SK-N-SH (cell line): ENCODE data around the gene OR4K15. TPM values are rescaled to one million over a fixed set of nuclear protein-coding genes. Genes with fewer than 3 reads are reported as not detected.

Experiments
- CTCF ChIA-PET: fragments of 300-600, 350-600 bp; formaldehyde crosslinking; extraction: SDS; loops from one replicate; lab custom pipeline; 2021; lab: Yijun Ruan, JAX
- POLR2A ChIA-PET: fragments of 350-600 bp; sonication (Branson Sonifier 250); formaldehyde crosslinking; extraction: SDS; loops from one replicate; lab custom pipeline; 2020; ENCODE audit warnings: antibody characterized with exemption, inconsistent platforms; lab: Yijun Ruan, JAX
- DNase-seq: peaks from one replicate; pipeline ENCODE4 v3.0.0; 2012
- H2AFZ ChIP-seq: fragments of 200-600 bp; sonication (generic); 2 replicates; pipeline ENCODE4 v1.8.1; 2016; ENCODE audit warnings: antibody characterized with exemption, mild to moderate bottlenecking, low read depth
- H3F3A ChIP-seq: fragments of 200-600 bp; sonication (generic); replicated peaks from 2 replicates; pipeline ENCODE3; 2016; ENCODE audit warnings: antibody characterized with exemption, mild to moderate bottlenecking; ENCODE audit not compliant: insufficient read depth
- H3K27ac ChIP-seq, 2 experiments: fragments of 200-500 bp in 1 of 2; fragments of 200-600 bp in 1 of 2; sonication (Bioruptor generic) in 1 of 2; sonication (generic), shearing (Covaris generic) in 1 of 2; 2 replicates each; pipeline versions ENCODE4 v1.5.1 to v1.6.1; 2014 to 2016; ENCODE audit warnings: low read depth in 2 of 2, inconsistent platforms in 1 of 2, low read length in 1 of 2, mild to moderate bottlenecking in 1 of 2, mixed read lengths in 1 of 2
- H3K27me3 ChIP-seq: fragments of 200-600 bp; sonication (generic), shearing (Covaris generic); 2 replicates; pipeline ENCODE4 v1.6.1; 2016; ENCODE audit warnings: mixed run types; ENCODE audit not compliant: insufficient read depth
- H3K36me3 ChIP-seq, 2 experiments: fragments of 200-500 bp in 1 of 2; fragments of 200-600 bp in 1 of 2; sonication (Bioruptor generic) in 1 of 2; sonication (generic) in 1 of 2; replicated peaks in 1 of 2; 2 replicates each; pipeline versions ENCODE3 to v1.5.1; 2014 to 2016; ENCODE audit warnings: low read length in 1 of 2, mild to moderate bottlenecking in 1 of 2; ENCODE audit not compliant: insufficient read depth in 2 of 2, control insufficient read depth in 1 of 2
- H3K4me1 ChIP-seq, 2 experiments: fragments of 200-500 bp in 1 of 2; fragments of 200-600 bp in 1 of 2; sonication (Bioruptor generic) in 1 of 2; sonication (generic), shearing (Covaris generic) in 1 of 2; 2 replicates each; pipeline versions ENCODE4 v1.5.1 to v1.6.1; 2014 to 2016; ENCODE audit warnings: low read depth in 1 of 2, low read length in 1 of 2, mixed run types in 1 of 2; ENCODE audit not compliant: insufficient read depth in 2 of 2, control insufficient read depth in 1 of 2
- H3K4me2 ChIP-seq: fragments of 200-600 bp; sonication (generic), shearing (Covaris generic); 2 replicates; pipeline ENCODE4 v1.6.1; 2017; ENCODE audit warnings: mixed run types
- H3K4me3 ChIP-seq, 2 experiments: fragments of 200-500 bp in 1 of 2; fragments of 200-600 bp in 1 of 2; sonication (Bioruptor generic) in 1 of 2; sonication (generic), shearing (Covaris generic) in 1 of 2; 2 replicates each; pipeline versions ENCODE4 v1.5.1 to v1.8.1; 2014 to 2016; ENCODE audit warnings: low read depth in 2 of 2, inconsistent platforms in 1 of 2, low read length in 1 of 2, mild to moderate bottlenecking in 1 of 2, mixed read lengths in 1 of 2, moderate library complexity in 1 of 2
- H3K79me2 ChIP-seq: fragments of 200-600 bp; sonication (generic); 2 replicates; pipeline ENCODE4 v1.8.1; 2017; ENCODE audit warnings: mild to moderate bottlenecking; ENCODE audit not compliant: insufficient read depth
- H3K9ac ChIP-seq: fragments of 200-600 bp; sonication (generic); 2 replicates; pipeline ENCODE4 v1.6.1; 2017; ENCODE audit warnings: mixed run types
- H3K9me2 ChIP-seq: fragments of 200-600 bp; sonication (generic); 2 replicates; pipeline ENCODE4 v1.6.1; 2017; ENCODE audit warnings: mixed run types
- H3K9me3 ChIP-seq: fragments of 200-600 bp; sonication (generic); 2 replicates; pipeline ENCODE4 v1.6.1; 2017; ENCODE audit warnings: mixed run types, mild to moderate bottlenecking, moderate library complexity
- H4K20me1 ChIP-seq: fragments of 200-600 bp; sonication (generic); 2 replicates; pipeline ENCODE4 v1.6.1; 2017; ENCODE audit warnings: mild to moderate bottlenecking, mixed run types; ENCODE audit not compliant: insufficient read depth
- ELF1 ChIP-seq: IDR thresholded peaks from 2 replicates; pipeline ENCODE4 v1.4.0; 2012
- FOSL2 ChIP-seq: IDR thresholded peaks from 2 replicates; pipeline ENCODE4 v1.4.0; 2012; ENCODE audit warnings: low read depth, mild to moderate bottlenecking, moderate library complexity, borderline replicate concordance
- FOXM1 ChIP-seq: IDR thresholded peaks from 2 replicates; pipeline ENCODE4 v1.4.0; 2012; ENCODE audit warnings: low read depth, mild to moderate bottlenecking
- GABPA ChIP-seq: IDR thresholded peaks from 2 replicates; pipeline ENCODE4 v1.4.0; 2012; ENCODE audit warnings: low read depth, mild to moderate bottlenecking
- JUND ChIP-seq: IDR thresholded peaks from 2 replicates; pipeline ENCODE4 v1.4.0; 2012
- MEF2A ChIP-seq: IDR thresholded peaks from 2 replicates; pipeline ENCODE4 v1.4.0; 2012; ENCODE audit warnings: low read depth, borderline replicate concordance
- NRF1 ChIP-seq: IDR thresholded peaks from 2 replicates; pipeline ENCODE4 v1.6.1; 2012; ENCODE audit warnings: low read depth, mild to moderate bottlenecking, low read length
- PBX3 ChIP-seq: IDR thresholded peaks from 2 replicates; pipeline ENCODE4; 2012
- RCOR1 ChIP-seq: fragments of 150-350 bp; IDR thresholded peaks from 2 replicates; pipeline ENCODE4 v1.6.1; 2017; ENCODE audit warnings: antibody characterized with exemption, low read length
- RFX5 ChIP-seq: IDR thresholded peaks from 2 replicates; pipeline ENCODE4 v1.6.1; 2012; ENCODE audit warnings: mild to moderate bottlenecking, improper control_type of control experiment, low read length
- SIN3A ChIP-seq: IDR thresholded peaks from 2 replicates; pipeline ENCODE4 v1.6.1; 2012; ENCODE audit warnings: low read depth, mild to moderate bottlenecking, low read length, moderate library complexity, borderline replicate concordance
- SMC3 ChIP-seq: IDR thresholded peaks from 2 replicates; pipeline ENCODE4 v1.6.1; 2012; ENCODE audit warnings: low read depth, low read length, improper control_type of control experiment
- TAF1 ChIP-seq: IDR thresholded peaks from 2 replicates; pipeline ENCODE4 v1.6.1; 2012; ENCODE audit warnings: low read depth, mild to moderate bottlenecking, low read length, moderate library complexity, borderline replicate concordance
- TCF12 ChIP-seq: IDR thresholded peaks from 2 replicates; pipeline ENCODE4 v1.4.0; 2012
- TEAD4 ChIP-seq: IDR thresholded peaks from 2 replicates; pipeline ENCODE4 v1.4.0; 2012; ENCODE audit warnings: mild to moderate bottlenecking, borderline replicate concordance; ENCODE audit not compliant: insufficient read depth
- WGBS: methylation state at CpG from one replicate; pipeline ENCODE4 v1.1.6; 2017; ENCODE audit warnings: low lambda C conversion rate; 5-methylcytosine and 5-hydroxymethylcytosine counted together
- polyA plus RNA-seq, 3 experiments: library from polyadenylated mRNA; depleted of rRNA; stranded (reverse); fragments of >200 nt; gene quantifications; 2 replicates each; pipeline ENCODE4 v1.2.3, GENCODE V29; 2012
- TF ChIP-seq, protein P1 (sequence below): IDR thresholded peaks from 2 replicates; pipeline ENCODE4 v1.4.0; 2012; ENCODE audit warnings: low read depth, borderline replicate concordance
- TF ChIP-seq, protein P2 (sequence below): IDR thresholded peaks from 2 replicates; pipeline ENCODE4 v1.6.1; 2012; ENCODE audit warnings: mild to moderate bottlenecking, low read depth, low read length, moderate library complexity

OR4K15 gene
- polyA plus RNA-seq, 1 of the 3 experiments (the other 2 are of a cell fraction): not detected

DNA sequence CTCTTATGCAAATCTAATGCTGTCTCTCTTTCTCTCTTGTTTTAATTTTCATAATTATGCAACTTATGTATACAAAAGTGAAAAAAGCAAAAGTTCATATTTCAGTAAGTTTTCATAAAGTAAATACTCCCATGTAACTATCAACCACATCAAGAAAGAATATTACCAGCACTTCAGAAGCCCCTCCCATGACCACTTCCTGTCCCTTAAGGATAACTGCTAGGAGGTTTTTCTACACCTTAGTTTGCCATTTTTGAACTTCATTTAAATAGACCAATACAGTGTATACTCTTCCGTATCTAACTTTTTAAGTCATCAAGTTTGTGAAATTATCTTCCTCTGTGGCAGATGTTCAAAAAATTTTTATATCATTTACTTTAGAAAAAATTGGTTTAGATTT, 547 bp upstream of the OR4K15 start (continued):
- no peak for TF ChIP-seq RCOR1
- TF ChIP-seq, all 33 proteins: peak for 0

DNA sequence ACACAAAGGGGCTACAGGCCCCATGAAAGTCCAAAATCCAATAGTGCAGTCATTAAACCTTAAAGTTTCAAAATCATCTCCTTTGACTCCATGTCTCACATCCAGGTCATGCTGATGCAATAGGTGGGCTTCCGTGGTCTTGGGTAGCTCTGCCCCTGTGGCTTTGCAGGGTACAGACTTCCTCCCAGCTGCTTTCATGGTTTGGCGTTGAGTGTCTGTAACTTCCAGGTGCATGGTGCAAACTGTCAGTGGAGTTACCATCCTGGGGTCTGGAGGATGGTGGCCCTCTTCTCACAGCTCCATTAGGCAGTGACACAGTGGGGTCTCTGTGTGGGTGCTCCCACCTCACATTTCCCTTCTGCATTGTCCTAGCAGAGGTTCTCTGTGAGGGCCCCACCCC, 18.0 kb downstream of the OR4K15 start:
- Histone ChIP-seq H3K9ac (no peak overlapping the region), H3K36me3 (no peaks in the 10 kb centered on the region), H3K27me3 (no peaks in the 10 kb centered on the region), H3K9me3 (no peaks in the 10 kb centered on the region), H3K4me3 (no peak overlapping the region), H3K27ac (no peak overlapping the region), H2AFZ (no peak overlapping the region), H3K4me2 (no peak overlapping the region), H3F3A (no peaks in the 10 kb centered on the region), H3K79me2 (no peaks in the 10 kb centered on the region), H4K20me1 (no peaks in the 10 kb centered on the region), H3K9me2 (no peaks in the 10 kb centered on the region), H3K4me1 (no peaks in the 10 kb centered on the region)
- DNase-seq: no peak
- ChIA-PET CTCF (no interaction called here), POLR2A (no interaction called here)
- TF ChIP-seq TCF12: no peak
- TF ChIP-seq SIN3A: no peak
- TF ChIP-seq ELF1: no peak
- 5% methylated on average over 2 of the region's 2 CpGs for WGBS

DNA sequence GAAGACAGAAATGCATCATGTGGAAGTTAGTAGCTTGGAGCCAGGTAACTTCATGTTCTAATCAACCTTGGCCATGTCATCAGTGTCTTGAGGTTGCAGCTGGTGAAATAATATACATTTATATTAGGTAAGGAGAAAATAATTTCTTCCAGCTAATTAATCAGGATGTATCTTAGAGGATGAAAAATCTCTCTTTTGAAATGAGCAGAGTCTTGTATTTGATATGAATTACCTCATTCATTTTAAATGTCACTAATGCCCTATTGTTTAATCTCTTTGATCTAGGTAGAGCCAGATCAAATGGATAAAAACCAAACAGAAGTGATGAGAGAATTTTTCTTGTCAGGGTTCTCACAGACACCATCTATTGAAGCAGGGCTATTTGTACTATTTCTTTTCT, 26.5 kb downstream of the OR4K15 start, which contains the start of gene OR4Q2:
Gene OR4Q2 (plus strand): TSS at position 301 of the 400 bp plus-strand sequence.
- no peaks in the 10 kb centered on the region for H3F3A ChIP-seq
- no peaks in the 10 kb centered on the region for H3K36me3 ChIP-seq
- H3K4me3 ChIP-seq: no peak within 1 kb of the TSS
- H3K4me1 ChIP-seq: no peaks in the 10 kb centered on the region
- H3K79me2 ChIP-seq: no peaks in the 10 kb centered on the region
- H3K9ac ChIP-seq: no peak within 1 kb of the TSS
- CTCF ChIA-PET: no interaction called here
- no peak for DNase-seq
- POLR2A ChIA-PET: no interaction called here
- no peaks in the 10 kb centered on the region for H3K27me3 ChIP-seq
- no peak within 1 kb of the TSS for H3K27ac ChIP-seq
- H3K4me2 ChIP-seq: no peak within 1 kb of the TSS
- H4K20me1 ChIP-seq: no peaks in the 10 kb centered on the region
- TF ChIP-seq MEF2A: no peak
- TF ChIP-seq JUND: no peak
- no peak for TF ChIP-seq RFX5
- TF ChIP-seq FOXM1: no peak
- TF ChIP-seq, protein P1, sequence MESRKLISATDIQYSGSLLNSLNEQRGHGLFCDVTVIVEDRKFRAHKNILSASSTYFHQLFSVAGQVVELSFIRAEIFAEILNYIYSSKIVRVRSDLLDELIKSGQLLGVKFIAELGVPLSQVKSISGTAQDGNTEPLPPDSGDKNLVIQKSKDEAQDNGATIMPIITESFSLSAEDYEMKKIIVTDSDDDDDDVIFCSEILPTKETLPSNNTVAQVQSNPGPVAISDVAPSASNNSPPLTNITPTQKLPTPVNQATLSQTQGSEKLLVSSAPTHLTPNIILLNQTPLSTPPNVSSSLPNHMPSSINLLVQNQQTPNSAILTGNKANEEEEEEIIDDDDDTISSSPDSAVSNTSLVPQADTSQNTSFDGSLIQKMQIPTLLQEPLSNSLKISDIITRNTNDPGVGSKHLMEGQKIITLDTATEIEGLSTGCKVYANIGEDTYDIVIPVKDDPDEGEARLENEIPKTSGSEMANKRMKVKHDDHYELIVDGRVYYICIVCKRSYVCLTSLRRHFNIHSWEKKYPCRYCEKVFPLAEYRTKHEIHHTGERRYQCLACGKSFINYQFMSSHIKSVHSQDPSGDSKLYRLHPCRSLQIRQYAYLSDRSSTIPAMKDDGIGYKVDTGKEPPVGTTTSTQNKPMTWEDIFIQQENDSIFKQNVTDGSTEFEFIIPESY: no peak
- TF ChIP-seq TAF1: no peak
- TF ChIP-seq SMC3: no peak
- TF ChIP-seq TEAD4: no peak
- no peak for TF ChIP-seq NRF1
- TF ChIP-seq GABPA: no peak
- TF ChIP-seq, protein P2, sequence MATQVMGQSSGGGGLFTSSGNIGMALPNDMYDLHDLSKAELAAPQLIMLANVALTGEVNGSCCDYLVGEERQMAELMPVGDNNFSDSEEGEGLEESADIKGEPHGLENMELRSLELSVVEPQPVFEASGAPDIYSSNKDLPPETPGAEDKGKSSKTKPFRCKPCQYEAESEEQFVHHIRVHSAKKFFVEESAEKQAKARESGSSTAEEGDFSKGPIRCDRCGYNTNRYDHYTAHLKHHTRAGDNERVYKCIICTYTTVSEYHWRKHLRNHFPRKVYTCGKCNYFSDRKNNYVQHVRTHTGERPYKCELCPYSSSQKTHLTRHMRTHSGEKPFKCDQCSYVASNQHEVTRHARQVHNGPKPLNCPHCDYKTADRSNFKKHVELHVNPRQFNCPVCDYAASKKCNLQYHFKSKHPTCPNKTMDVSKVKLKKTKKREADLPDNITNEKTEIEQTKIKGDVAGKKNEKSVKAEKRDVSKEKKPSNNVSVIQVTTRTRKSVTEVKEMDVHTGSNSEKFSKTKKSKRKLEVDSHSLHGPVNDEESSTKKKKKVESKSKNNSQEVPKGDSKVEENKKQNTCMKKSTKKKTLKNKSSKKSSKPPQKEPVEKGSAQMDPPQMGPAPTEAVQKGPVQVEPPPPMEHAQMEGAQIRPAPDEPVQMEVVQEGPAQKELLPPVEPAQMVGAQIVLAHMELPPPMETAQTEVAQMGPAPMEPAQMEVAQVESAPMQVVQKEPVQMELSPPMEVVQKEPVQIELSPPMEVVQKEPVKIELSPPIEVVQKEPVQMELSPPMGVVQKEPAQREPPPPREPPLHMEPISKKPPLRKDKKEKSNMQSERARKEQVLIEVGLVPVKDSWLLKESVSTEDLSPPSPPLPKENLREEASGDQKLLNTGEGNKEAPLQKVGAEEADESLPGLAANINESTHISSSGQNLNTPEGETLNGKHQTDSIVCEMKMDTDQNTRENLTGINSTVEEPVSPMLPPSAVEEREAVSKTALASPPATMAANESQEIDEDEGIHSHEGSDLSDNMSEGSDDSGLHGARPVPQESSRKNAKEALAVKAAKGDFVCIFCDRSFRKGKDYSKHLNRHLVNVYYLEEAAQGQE: no peak
- no peak for TF ChIP-seq SIN3A
- TF ChIP-seq PBX3: no peak
- TF ChIP-seq FOSL2: no peak
- TF ChIP-seq, all 33 proteins: peak for 0
- Histone ChIP-seq H3K9me2 (0 out of 2 replicates have a peak, but pooled peaks cover 3% of the 10 kb centered on the region), H3K9me3 (no peaks in the 10 kb centered on the region), H2AFZ (no peak within 1 kb of the TSS)
